Breast epithelium (tissue), 3 donors: Measurements from ENCODE around the gene PREP.

ENCODE experiments used
- CTCF ChIP-seq, 3 donors: fragments of 450-650 bp; IDR thresholded peaks; one replicate each; pipeline ENCODE4 v1.5.1; 2016 to 2017; ENCODE audit warnings: antibody characterized with exemption in 3 of 3, mild to moderate bottlenecking in 3 of 3, moderate library complexity in 3 of 3
- POLR2AphosphoS5 ChIP-seq, 3 donors: sonication (generic); formaldehyde crosslinking; IDR thresholded peaks; one replicate each; pipeline ENCODE4 v1.6.1; 2017; ENCODE audit warnings: antibody characterized with exemption in 3 of 3

GRCh38 chr6:105375797-105376196, 27.1 kb downstream of the PREP start:
- TF ChIP-seq CTCF (IDR thresholded peaks at IDR 0.05), result no peak
- TF ChIP-seq POLR2AphosphoS5 (IDR thresholded peaks at IDR 0.05), result no peak
